Mononuclear cell (primary cell): ENCODE data around the gene DLX6. TPM values are rescaled to one million over a fixed set of nuclear protein-coding genes. Genes with fewer than 3 reads are reported as not detected.
"Not testable (repeated sequence)": the region's sequence is repeated elsewhere in the genome, so short reads cannot be mapped to it uniquely, and the experiment has no call there.

Experiments used
- H3K27me3 ChIP-seq: 2 replicates; pipeline ENCODE4 v1.6.0; 2011; ENCODE audit warnings: low read length, control low read depth; ENCODE audit not compliant: insufficient read depth
- H3K4me1 ChIP-seq: 2 replicates; pipeline ENCODE4 v1.5.1; 2011; ENCODE audit warnings: mild to moderate bottlenecking, low read length, control low read depth; ENCODE audit not compliant: insufficient read depth
- H3K4me3 ChIP-seq: 2 replicates; pipeline ENCODE4 v1.5.1; 2011; ENCODE audit warnings: mild to moderate bottlenecking, low read length, moderate library complexity
- H3K9me3 ChIP-seq: 2 replicates; pipeline ENCODE4 v1.5.1; 2011; ENCODE audit warnings: low read depth, mild to moderate bottlenecking, control low read depth, low read length
- total RNA-seq: library from RNA; depleted of rRNA; stranded (reverse); fragments of >200 nt; gene quantifications from one replicate; pipeline ENCODE4 v1.2.3, GENCODE V29; 2012

DLX6 gene
- total RNA-seq, 1 donor = not detected

- no peak overlapping the region for H3K4me3 ChIP-seq
- H3K4me1 ChIP-seq = peaks cover 18% of the 10 kb centered on the region
- peaks cover 98% of the 10 kb centered on the region for H3K27me3 ChIP-seq
- no peaks in the 10 kb centered on the region for H3K9me3 ChIP-seq
These were observed 16.6 kb downstream of the DLX6 start for GRCh38 chr7:97021747-97022490.

GRCh38 chr7:97022491-97023306, 17.3 kb downstream of the DLX6 start:
- Histone ChIP-seq H3K4me1 (peaks cover 25% of the 10 kb centered on the region), H3K4me3 (no peak overlapping the region), H3K27me3 (peaks cover 98% of the 10 kb centered on the region), H3K9me3 (no peaks in the 10 kb centered on the region)

GRCh38 chr7:97024209-97025129, 19.1 kb downstream of the DLX6 start, which contains the start of gene DLX5:
DLX5 (minus strand) TSS chr7:97024831; CDS start chr7:97024623, 208 bp downstream.
- H3K9me3 ChIP-seq = no peaks in the 10 kb centered on the region
- no peak within 1 kb of the TSS for H3K4me3 ChIP-seq
- peaks cover 27% of the 10 kb centered on the region for H3K4me1 ChIP-seq
- peaks cover 91% of the 10 kb centered on the region for H3K27me3 ChIP-seq

- peaks cover 91% of the 10 kb centered on the region for H3K27me3 ChIP-seq
- peaks cover 27% of the 10 kb centered on the region for H3K4me1 ChIP-seq
- H3K9me3 ChIP-seq = no peaks in the 10 kb centered on the region
- no peak overlapping the region for H3K4me3 ChIP-seq
These were observed 19.8 kb downstream of the DLX6 start for GRCh38 chr7:97025130-97025499.

- Histone ChIP-seq H3K9me3 (no peaks in the 10 kb centered on the region), H3K4me1 (peaks cover 22% of the 10 kb centered on the region), H3K4me3 (no peak overlapping the region), H3K27me3 (peaks cover 89% of the 10 kb centered on the region)
These were observed 20.8 kb downstream of the DLX6 start for GRCh38 chr7:97025983-97026714.

- Histone ChIP-seq H3K9me3 (no peaks in the 10 kb centered on the region), H3K27me3 (peaks cover 87% of the 10 kb centered on the region), H3K4me3 (no peak overlapping the region), H3K4me1 (peaks cover 21% of the 10 kb centered on the region)
These were observed 21.5 kb downstream of the DLX6 start for GRCh38 chr7:97026715-97027426.

GRCh38 chr7:97027427-97028234, 22.3 kb downstream of the DLX6 start:
- Histone ChIP-seq H3K4me1 (peaks cover 21% of the 10 kb centered on the region), H3K4me3 (peak overlapping the region; percentile 17), H3K27me3 (peaks cover 82% of the 10 kb centered on the region), H3K9me3 (no peaks in the 10 kb centered on the region)

GRCh38 chr7:97034213-97034852, 29.0 kb downstream of the DLX6 start:
- H3K27me3 ChIP-seq = peaks cover 27% of the 10 kb centered on the region
- not testable (repeated sequence) for H3K4me1 ChIP-seq, H3K9me3 ChIP-seq, H3K4me3 ChIP-seq

GRCh38 chr7:97039374-97040065, 34.2 kb downstream of the DLX6 start:
- Histone ChIP-seq H3K4me1 (no peaks in the 10 kb centered on the region), H3K9me3 (no peaks in the 10 kb centered on the region), H3K27me3 (peaks cover 19% of the 10 kb centered on the region), H3K4me3 (no peak overlapping the region)

GRCh38 chr7:97043281-97043680, 37.9 kb downstream of the DLX6 start:
- Histone ChIP-seq H3K4me1 (no peaks in the 10 kb centered on the region), H3K9me3 (no peaks in the 10 kb centered on the region), H3K27me3 (peaks cover 26% of the 10 kb centered on the region), H3K4me3 (no peak overlapping the region)
